Panc1 (cell line): ENCODE results near the gene TNFAIP3.

Experiments
- POLR2AphosphoS5 ChIP-seq: IDR thresholded peaks from 2 replicates; pipeline ENCODE4 v1.6.1; 2012; ENCODE audit warnings: mild to moderate bottlenecking, low read depth, low read length, moderate library complexity
- TCF7L2 ChIP-seq: IDR thresholded peaks from 2 replicates; pipeline ENCODE4 v1.6.1; 2011; ENCODE audit warnings: mild to moderate bottlenecking, low read depth, low read length, inconsistent platforms
- TF ChIP-seq, protein P1 (sequence below): fragments of 450-650 bp; IDR thresholded peaks from 2 replicates; pipeline ENCODE4 v1.5.1; 2017; ENCODE audit warnings: mild to moderate bottlenecking
- TF ChIP-seq, protein P2 (sequence below), 2 experiments: IDR thresholded peaks; 2 replicates each; pipeline ENCODE4 v1.6.1; 2011 to 2012; ENCODE audit warnings: low read depth in 2 of 2, control low read depth in 1 of 2, low read length in 1 of 2, mild to moderate bottlenecking in 1 of 2, moderate library complexity in 1 of 2; ENCODE audit not compliant: insufficient read depth in 1 of 2

DNA sequence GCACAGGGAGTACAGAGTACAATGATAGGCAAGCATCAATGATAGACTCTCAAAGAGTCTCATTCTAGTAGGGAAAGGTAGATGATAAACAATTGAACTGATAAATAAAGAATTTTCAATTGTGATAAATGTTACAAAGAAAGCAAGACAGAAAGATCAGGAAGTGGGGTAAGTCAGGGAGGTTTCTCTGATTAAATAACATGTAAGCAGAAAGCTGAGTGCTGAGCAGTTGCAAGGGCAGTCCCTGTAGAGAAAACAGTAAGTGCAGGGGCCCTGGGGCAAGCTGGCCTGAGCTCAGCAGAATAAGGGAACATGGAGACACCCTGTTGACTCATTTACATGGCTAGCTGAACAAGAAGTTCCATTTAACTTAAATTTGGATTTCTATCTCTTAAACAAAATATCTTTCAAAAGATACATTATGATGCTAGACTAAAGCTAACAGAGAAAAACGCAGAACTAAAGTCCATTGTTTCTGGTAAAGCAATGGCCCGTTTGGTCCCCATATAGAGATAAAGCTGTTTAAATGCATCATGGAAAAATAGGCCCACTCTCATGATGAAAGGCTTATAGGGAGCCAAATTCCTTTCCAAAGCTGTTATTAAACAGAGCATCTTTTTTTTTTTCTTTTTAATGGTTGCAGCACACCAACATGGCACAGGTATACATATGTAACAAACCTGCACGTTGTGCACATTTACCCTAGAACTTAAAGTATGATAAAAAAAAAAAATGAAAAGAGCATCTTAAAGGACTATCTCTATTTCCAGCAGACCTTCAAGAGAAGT is 5.3 kb upstream of the TNFAIP3 start:
- TF ChIP-seq POLR2AphosphoS5 = no peak
- TF ChIP-seq, protein P1, sequence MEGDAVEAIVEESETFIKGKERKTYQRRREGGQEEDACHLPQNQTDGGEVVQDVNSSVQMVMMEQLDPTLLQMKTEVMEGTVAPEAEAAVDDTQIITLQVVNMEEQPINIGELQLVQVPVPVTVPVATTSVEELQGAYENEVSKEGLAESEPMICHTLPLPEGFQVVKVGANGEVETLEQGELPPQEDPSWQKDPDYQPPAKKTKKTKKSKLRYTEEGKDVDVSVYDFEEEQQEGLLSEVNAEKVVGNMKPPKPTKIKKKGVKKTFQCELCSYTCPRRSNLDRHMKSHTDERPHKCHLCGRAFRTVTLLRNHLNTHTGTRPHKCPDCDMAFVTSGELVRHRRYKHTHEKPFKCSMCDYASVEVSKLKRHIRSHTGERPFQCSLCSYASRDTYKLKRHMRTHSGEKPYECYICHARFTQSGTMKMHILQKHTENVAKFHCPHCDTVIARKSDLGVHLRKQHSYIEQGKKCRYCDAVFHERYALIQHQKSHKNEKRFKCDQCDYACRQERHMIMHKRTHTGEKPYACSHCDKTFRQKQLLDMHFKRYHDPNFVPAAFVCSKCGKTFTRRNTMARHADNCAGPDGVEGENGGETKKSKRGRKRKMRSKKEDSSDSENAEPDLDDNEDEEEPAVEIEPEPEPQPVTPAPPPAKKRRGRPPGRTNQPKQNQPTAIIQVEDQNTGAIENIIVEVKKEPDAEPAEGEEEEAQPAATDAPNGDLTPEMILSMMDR = no peak
- TF ChIP-seq, protein P2, sequence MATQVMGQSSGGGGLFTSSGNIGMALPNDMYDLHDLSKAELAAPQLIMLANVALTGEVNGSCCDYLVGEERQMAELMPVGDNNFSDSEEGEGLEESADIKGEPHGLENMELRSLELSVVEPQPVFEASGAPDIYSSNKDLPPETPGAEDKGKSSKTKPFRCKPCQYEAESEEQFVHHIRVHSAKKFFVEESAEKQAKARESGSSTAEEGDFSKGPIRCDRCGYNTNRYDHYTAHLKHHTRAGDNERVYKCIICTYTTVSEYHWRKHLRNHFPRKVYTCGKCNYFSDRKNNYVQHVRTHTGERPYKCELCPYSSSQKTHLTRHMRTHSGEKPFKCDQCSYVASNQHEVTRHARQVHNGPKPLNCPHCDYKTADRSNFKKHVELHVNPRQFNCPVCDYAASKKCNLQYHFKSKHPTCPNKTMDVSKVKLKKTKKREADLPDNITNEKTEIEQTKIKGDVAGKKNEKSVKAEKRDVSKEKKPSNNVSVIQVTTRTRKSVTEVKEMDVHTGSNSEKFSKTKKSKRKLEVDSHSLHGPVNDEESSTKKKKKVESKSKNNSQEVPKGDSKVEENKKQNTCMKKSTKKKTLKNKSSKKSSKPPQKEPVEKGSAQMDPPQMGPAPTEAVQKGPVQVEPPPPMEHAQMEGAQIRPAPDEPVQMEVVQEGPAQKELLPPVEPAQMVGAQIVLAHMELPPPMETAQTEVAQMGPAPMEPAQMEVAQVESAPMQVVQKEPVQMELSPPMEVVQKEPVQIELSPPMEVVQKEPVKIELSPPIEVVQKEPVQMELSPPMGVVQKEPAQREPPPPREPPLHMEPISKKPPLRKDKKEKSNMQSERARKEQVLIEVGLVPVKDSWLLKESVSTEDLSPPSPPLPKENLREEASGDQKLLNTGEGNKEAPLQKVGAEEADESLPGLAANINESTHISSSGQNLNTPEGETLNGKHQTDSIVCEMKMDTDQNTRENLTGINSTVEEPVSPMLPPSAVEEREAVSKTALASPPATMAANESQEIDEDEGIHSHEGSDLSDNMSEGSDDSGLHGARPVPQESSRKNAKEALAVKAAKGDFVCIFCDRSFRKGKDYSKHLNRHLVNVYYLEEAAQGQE (IDR thresholded peaks at IDR 0.05; ENCODE audit: insufficient read depth in 1 of 2, low read depth in 2 of 2, low read length in 1 of 2) = no peak
- TF ChIP-seq TCF7L2 = no peak
